HFFc6 (cell line): ENCODE measurements around the gene NCAPG. TPM values are rescaled to one million over a fixed set of nuclear protein-coding genes. Genes with fewer than 3 reads are reported as not detected.

Experiments used
- DNase-seq: peaks from one replicate; pipeline ENCODE4 v3.0.0-alpha.2; 2018
- H3K27ac Mint-ChIP-seq: 2 replicates; pipeline ENCODE4 v1.8.0; 2020; ENCODE audit warnings: mild to moderate bottlenecking, mixed read lengths
- H3K27me3 Mint-ChIP-seq: 2 replicates; pipeline ENCODE4 v1.8.0; 2021; ENCODE audit warnings: mild to moderate bottlenecking, moderate library complexity, mixed read lengths; ENCODE audit not compliant: insufficient read depth
- H3K36me3 Mint-ChIP-seq: 2 replicates; pipeline ENCODE4 v1.8.0; 2021; ENCODE audit warnings: low read depth, mixed read lengths
- H3K4me1 Mint-ChIP-seq: 2 replicates; pipeline ENCODE4 v1.8.0; 2020; ENCODE audit warnings: low read depth, mixed read lengths
- H3K4me3 Mint-ChIP-seq: 2 replicates; pipeline ENCODE4 v1.8.0; 2020; ENCODE audit warnings: mild to moderate bottlenecking, moderate library complexity, mixed read lengths
- H3K9me3 Mint-ChIP-seq: 2 replicates; pipeline ENCODE4 v1.8.0; 2020; ENCODE audit warnings: mild to moderate bottlenecking, mixed read lengths
- total RNA-seq, 6 experiments: library from RNA; stranded (reverse); fragmentation: NEBNext Ultra II Directional; extraction: Animal tissue kit (Norgen Biotek cat#: 25700); gene quantifications; 2 replicates in 1 of 6; 3 replicates in 5 of 6; pipeline ENCODE4 v1.2.3, GENCODE V29; 2021
- TF ChIP-seq, protein P1 (sequence below): fragments of 200-600 bp; sonication (generic); IDR thresholded peaks from 2 replicates; pipeline ENCODE4 v1.5.0; 2021; ENCODE audit warnings: antibody characterized with exemption, mild to moderate bottlenecking

NCAPG gene
- total RNA-seq, 6 experiments from 2014 or later: 16.2 to 39.2 (median 32.7) TPM

- no peaks in the 10 kb centered on the region; the same call in 1 of the 2 replicates for H3K27me3 Mint-ChIP-seq
- peaks cover 61% of the 10 kb centered on the region for H3K4me1 Mint-ChIP-seq
- peak overlapping the region; percentile 73 for H3K27ac Mint-ChIP-seq
- TF ChIP-seq, protein P1, sequence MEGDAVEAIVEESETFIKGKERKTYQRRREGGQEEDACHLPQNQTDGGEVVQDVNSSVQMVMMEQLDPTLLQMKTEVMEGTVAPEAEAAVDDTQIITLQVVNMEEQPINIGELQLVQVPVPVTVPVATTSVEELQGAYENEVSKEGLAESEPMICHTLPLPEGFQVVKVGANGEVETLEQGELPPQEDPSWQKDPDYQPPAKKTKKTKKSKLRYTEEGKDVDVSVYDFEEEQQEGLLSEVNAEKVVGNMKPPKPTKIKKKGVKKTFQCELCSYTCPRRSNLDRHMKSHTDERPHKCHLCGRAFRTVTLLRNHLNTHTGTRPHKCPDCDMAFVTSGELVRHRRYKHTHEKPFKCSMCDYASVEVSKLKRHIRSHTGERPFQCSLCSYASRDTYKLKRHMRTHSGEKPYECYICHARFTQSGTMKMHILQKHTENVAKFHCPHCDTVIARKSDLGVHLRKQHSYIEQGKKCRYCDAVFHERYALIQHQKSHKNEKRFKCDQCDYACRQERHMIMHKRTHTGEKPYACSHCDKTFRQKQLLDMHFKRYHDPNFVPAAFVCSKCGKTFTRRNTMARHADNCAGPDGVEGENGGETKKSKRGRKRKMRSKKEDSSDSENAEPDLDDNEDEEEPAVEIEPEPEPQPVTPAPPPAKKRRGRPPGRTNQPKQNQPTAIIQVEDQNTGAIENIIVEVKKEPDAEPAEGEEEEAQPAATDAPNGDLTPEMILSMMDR: no peak
- DNase-seq: no peak
- peak overlapping the region; percentile 100 for H3K4me3 Mint-ChIP-seq
- peaks cover 27% of the 10 kb centered on the region; the same call in 1 of the 2 replicates for H3K36me3 Mint-ChIP-seq
- H3K9me3 Mint-ChIP-seq: no peaks in the 10 kb centered on the region
Observed at GRCh38 chr4:17812125-17812524, 1.3 kb downstream of the NCAPG start.

DNA sequence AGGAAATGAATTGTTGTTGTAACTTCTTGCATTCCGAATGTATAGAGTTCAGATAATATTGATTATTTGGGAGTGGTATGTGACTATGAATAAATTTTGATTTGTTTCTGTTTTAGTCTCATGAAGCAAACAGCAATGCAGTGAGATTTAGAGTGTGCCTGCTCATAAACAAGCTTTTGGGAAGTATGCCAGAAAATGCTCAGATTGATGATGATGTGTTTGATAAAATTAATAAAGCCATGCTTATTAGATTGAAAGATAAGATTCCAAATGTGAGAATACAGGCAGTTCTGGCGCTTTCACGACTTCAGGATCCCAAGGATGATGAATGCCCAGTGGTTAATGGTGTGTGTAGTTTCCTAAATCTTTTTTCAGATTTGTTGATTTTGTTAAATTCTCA is 2.0 kb downstream of the NCAPG start:
- H3K27me3 Mint-ChIP-seq: no peaks in the 10 kb centered on the region; the same call in 1 of the 2 replicates
- peaks cover 61% of the 10 kb centered on the region for H3K4me1 Mint-ChIP-seq
- H3K9me3 Mint-ChIP-seq: no peaks in the 10 kb centered on the region

DNA sequence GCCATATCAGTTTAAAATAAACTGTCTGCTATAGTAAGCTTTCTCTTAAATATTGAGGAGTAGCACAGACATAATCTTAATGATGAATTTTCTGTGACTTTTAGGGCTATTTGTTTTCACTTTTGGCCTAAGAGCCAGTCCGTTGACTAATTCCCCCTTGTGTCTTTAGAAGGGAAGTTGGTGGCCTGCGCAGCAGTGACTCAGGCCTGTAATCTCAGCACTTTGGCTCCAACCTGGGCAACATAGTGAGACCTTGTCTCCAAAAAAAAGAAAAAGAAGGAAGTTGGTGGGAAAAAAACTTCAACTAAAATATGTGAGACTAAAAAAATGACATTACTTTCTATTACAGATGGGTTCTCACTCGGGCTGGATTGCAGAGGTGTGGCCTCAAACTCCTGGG is 3.4 kb downstream of the NCAPG start:
- peak; percentile 58 for DNase-seq
- TF ChIP-seq, protein P1: no peak
- Mint-ChIP-seq H3K4me1 (peaks cover 53% of the 10 kb centered on the region), H3K27ac (peak overlapping the region; percentile 90), H3K27me3 (no peaks in the 10 kb centered on the region; the same call in 1 of the 2 replicates), H3K4me3 (peak overlapping the region; percentile 100), H3K36me3 (peaks cover 16% of the 10 kb centered on the region; the same call in 1 of the 2 replicates), H3K9me3 (no peaks in the 10 kb centered on the region)

More for the DNA sequence above, 2.0 kb downstream of the NCAPG start:
- Mint-ChIP-seq H3K27ac (peak overlapping the region; percentile 73), H3K4me3 (peak overlapping the region; percentile 100), H3K36me3 (peaks cover 25% of the 10 kb centered on the region; the same call in 1 of the 2 replicates)
- TF ChIP-seq, protein P1: no peak
- DNase-seq: no peak

DNA sequence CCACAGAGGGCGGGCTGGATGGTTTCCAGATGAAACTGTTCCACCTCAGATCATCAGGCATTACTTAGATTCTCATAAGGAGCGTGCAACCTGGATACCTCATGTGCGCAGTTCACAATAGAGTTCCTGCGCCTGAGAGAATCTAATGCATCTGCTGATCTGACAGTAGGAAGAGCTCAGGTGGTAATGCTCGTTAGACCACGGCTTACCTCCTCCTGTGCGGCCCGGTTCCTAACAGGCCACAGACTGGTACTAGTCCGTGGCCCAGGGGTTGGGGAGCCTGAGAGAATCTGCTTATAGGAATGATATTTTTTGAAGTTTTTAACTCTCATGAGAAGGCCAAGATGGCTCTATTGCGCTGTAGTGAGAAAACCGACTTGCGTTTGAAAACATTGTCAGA is 5.4 kb downstream of the NCAPG start:
- peaks cover 51% of the 10 kb centered on the region for H3K4me1 Mint-ChIP-seq
- TF ChIP-seq, protein P1: no peak
- H3K9me3 Mint-ChIP-seq: no peaks in the 10 kb centered on the region

GRCh38 chr4:17817027-17817426 is 6.2 kb downstream of the NCAPG start:
- Mint-ChIP-seq H3K27me3 (no peaks in the 10 kb centered on the region), H3K4me1 (peaks cover 44% of the 10 kb centered on the region), H3K4me3 (peak overlapping the region; percentile 20; the same call in 1 of the 2 replicates), H3K9me3 (no peaks in the 10 kb centered on the region), H3K27ac (peak overlapping the region; percentile 30; the same call in 1 of the 2 replicates), H3K36me3 (no peaks in the 10 kb centered on the region; the same call in 1 of the 2 replicates)
- DNase-seq: peak; percentile 70
- TF ChIP-seq, protein P1: peak; percentile 77

More for the DNA sequence above, 5.4 kb downstream of the NCAPG start:
- no peak overlapping the region; the same call in 1 of the 2 replicates for H3K27ac Mint-ChIP-seq
- DNase-seq: no peak
- no peaks in the 10 kb centered on the region for H3K27me3 Mint-ChIP-seq
- no peak overlapping the region for H3K4me3 Mint-ChIP-seq
- H3K36me3 Mint-ChIP-seq: peaks cover 5% of the 10 kb centered on the region; the same call in 1 of the 2 replicates
